GM21717 (cell line): ENCODE measurements around the gene LGALS12.
"Not testable (repeated sequence)": the region's sequence is repeated elsewhere in the genome, so short reads cannot be mapped to it uniquely, and the experiment has no call there.

Experiments used
- ATAC-seq: cut with Tn5 transposase; IDR thresholded peaks from one replicate; pipeline ENCODE4 v1.9.1; 2021; ENCODE audit warnings: mild to moderate bottlenecking, moderate library complexity; ENCODE audit not compliant: unreplicated experiment

LGALS12 gene

GRCh38 chr11:63532799-63533475, 27.1 kb downstream of the LGALS12 start:
- no peak for ATAC-seq

GRCh38 chr11:63534076-63534475, 28.2 kb downstream of the LGALS12 start:
- no peak for ATAC-seq

GRCh38 chr11:63534895-63535461, 29.1 kb downstream of the LGALS12 start:
- peak; percentile 42 for ATAC-seq

- no peak for ATAC-seq
Observed at GRCh38 chr11:63535734-63536133, 29.9 kb downstream of the LGALS12 start.

GRCh38 chr11:63536669-63537292, 30.9 kb downstream of the LGALS12 start, which contains the start of gene PLAAT4:
Gene PLAAT4, plus strand, starts transcription at chr11:63536808. Its CDS starts 61 bp downstream, at chr11:63536869.
- no peak for ATAC-seq

- no peak for ATAC-seq
Observed at GRCh38 chr11:63537293-63538101, 31.6 kb downstream of the LGALS12 start.

- not testable (repeated sequence) for ATAC-seq
Observed at GRCh38 chr11:63542506-63542905, 36.6 kb downstream of the LGALS12 start.

GRCh38 chr11:63543711-63544110, 37.8 kb downstream of the LGALS12 start:
- ATAC-seq: no peak

- no peak for ATAC-seq
Observed at GRCh38 chr11:63547061-63547460, 41.2 kb downstream of the LGALS12 start.

- no peak for ATAC-seq
Observed at GRCh38 chr11:63548178-63548577, 42.3 kb downstream of the LGALS12 start.

- ATAC-seq: no peak
Observed at GRCh38 chr11:63549411-63549810, 43.5 kb downstream of the LGALS12 start.

- not testable (repeated sequence) for ATAC-seq
Observed at GRCh38 chr11:63550156-63550700, 44.3 kb downstream of the LGALS12 start.

GRCh38 chr11:63551091-63551888, 45.4 kb downstream of the LGALS12 start:
- no peak for ATAC-seq

GRCh38 chr11:63551889-63552266, 46.0 kb downstream of the LGALS12 start:
- ATAC-seq: no peak

- ATAC-seq: no peak
Observed at GRCh38 chr11:63552921-63553320, 47.0 kb downstream of the LGALS12 start.

GRCh38 chr11:63553759-63554158, 47.9 kb downstream of the LGALS12 start:
- peak; percentile 62 for ATAC-seq

- ATAC-seq: no peak
Observed at GRCh38 chr11:63554877-63555223, 49.0 kb downstream of the LGALS12 start.

GRCh38 chr11:63556404-63557013, 50.6 kb downstream of the LGALS12 start:
- no peak for ATAC-seq

- no peak for ATAC-seq
Observed at GRCh38 chr11:63557570-63557969, 51.7 kb downstream of the LGALS12 start.
